Activated CD4-positive, alpha-beta T cell treated with anti-CD3 and anti-CD28 coated beads, Interleukin-2, amount 50 U/mL, for 1 hour (primary cell): ENCODE data around the gene SDF4.
"Not testable (repeated sequence)": the region's sequence is repeated elsewhere in the genome, so short reads cannot be mapped to it uniquely, and the experiment has no call there.

Source experiments
- DNase-seq: peaks from one replicate; pipeline ENCODE4 v3.0.0-alpha.2; 2020

The SDF4 gene

GRCh38 chr1:1196431-1197187 is 35.2 kb downstream of the SDF4 start:
- DNase-seq = peak; percentile 0

GRCh38 chr1:1195726-1196125 is 36.1 kb downstream of the SDF4 start:
- not testable (repeated sequence) for DNase-seq

DNA sequence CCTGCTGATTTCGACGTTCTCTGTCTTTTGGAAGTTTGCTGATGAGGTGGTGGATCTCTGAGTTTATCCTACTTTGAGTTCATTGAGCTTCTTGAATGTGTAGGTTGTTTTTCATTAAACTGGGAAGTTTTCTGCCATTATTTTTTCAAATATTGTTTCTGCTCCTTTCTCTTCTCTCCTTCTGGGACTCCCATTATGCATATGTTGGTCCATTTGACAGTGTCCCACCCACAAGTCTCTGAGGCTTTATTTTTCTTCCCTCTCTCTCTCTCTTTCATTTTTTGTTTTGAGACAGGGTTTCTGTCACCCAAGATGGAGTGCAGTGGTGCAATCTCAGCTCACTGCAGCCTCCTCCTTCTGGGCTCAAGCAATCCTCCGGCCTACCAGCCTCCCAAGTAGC is 37.1 kb downstream of the SDF4 start:
- no peak for DNase-seq

- DNase-seq = no peak
Measured at GRCh38 chr1:1191734-1192133, 40.1 kb downstream of the SDF4 start.

DNA sequence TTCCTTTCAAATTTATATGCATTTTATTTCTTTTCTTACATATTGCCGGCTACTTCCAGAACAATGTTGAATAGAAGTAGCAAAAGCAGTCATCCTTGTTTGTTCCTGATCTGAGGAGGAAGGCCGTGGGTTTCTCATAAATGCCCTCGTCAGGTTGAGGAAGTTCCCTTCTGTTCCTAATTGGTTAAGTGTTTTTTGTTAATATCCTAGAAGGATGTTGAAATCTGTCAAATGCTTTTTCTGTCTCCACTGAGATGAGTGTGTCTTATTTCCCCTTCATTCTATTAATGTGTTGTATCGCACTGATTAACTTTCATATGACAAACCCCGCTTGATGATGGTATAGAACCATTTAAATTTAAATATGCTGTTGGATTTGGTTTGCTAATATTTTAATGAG is 42.7 kb downstream of the SDF4 start:
- no peak for DNase-seq

DNA sequence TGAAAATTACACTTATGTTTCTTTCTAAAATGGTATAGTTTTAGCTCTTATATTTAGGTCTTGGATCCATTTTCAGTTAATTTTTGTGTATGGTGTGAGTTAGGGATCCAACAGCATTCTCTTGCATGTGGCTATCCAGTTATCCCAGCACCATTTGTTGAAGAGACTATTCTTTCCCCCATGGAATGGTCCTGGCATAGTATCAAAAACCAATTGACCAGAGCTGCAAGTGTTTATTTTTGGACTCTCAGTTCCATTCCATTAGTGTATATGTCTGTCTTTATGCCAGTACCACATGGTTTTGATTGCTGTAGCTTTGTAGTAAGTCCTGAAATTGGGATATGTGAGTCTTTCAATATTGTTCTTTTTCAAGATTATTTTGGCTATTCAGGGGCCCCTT is 43.9 kb downstream of the SDF4 start:
- no peak for DNase-seq

- DNase-seq = no peak
Measured at GRCh38 chr1:1185101-1185765, 46.6 kb downstream of the SDF4 start.

- no peak for DNase-seq
Measured at GRCh38 chr1:1183833-1184775, 47.7 kb downstream of the SDF4 start.

GRCh38 chr1:1183221-1183747 is 48.5 kb downstream of the SDF4 start:
- no peak for DNase-seq

GRCh38 chr1:1182491-1183220 is 49.1 kb downstream of the SDF4 start:
- DNase-seq = no peak

DNA sequence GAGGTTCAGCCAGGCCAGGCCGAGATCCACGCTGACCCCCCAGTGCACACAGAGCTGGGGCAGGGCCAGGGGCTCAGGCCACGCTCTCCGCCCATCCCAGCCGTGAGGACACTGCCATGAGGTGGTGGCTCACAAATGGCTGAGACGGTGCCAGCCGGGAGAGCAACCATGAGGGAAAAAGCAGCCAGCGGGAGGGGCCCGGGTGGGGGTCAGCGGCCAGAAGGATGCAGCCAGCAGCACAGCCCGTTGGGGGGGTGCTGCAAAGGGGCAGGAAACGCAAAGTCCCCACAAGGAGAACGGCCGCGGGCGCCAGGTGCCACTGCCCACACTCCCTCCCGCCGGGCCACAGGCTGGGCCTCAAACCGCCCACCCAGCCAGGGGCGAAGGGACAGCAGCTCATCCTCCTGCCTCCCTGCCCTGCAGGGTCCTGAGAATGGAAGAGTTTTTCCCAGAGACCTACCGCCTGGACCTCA is 49.8 kb downstream of the SDF4 start:
- DNase-seq = no peak

- DNase-seq = no peak
Measured at GRCh38 chr1:1181129-1181937, 50.5 kb downstream of the SDF4 start.

DNA sequence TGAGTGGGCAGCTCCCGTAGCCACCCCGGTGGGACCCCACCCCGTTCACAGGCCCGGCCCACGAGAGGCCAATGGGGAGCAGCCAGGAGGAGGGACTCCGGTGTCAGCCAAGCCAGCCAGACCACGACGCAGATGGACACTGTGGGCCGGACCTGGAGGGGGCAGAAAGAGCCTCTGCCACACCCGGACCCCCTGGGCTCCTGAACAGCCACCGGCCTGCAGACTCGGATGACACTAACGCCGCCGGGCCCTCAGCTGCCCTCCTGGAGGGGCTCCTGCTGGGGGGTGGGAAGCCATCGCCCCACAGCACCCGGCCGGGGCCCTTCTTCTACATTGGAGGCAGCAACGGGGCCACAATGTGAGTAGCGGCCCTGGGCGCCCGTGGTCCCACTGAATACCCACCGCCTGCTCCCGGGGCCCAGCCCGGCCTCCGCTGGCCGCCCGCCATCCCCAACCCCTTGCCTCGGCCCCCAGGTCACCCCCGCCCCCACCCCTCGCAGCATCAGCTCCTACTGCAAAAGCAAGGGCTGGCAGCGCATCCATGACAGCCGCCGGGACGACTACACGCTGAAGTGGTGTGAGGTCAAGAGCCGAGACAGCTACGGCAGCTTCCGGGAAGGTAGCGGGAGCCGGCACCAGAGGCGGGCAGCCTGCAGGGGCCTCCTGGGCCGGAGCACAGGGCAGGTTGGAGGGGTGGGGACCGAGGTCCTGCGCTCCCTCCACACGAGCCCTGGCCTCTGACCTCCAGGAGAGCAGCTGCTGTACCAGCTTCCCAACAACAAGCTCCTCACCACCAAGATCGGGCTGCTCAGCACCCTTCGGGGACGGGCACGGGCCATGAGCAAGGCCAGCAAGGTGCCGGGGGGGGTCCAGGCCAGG is 51.6 kb downstream of the SDF4 start:
- no peak for DNase-seq

- DNase-seq = no peak
Measured at GRCh38 chr1:1179346-1179982, 52.3 kb downstream of the SDF4 start.

DNA sequence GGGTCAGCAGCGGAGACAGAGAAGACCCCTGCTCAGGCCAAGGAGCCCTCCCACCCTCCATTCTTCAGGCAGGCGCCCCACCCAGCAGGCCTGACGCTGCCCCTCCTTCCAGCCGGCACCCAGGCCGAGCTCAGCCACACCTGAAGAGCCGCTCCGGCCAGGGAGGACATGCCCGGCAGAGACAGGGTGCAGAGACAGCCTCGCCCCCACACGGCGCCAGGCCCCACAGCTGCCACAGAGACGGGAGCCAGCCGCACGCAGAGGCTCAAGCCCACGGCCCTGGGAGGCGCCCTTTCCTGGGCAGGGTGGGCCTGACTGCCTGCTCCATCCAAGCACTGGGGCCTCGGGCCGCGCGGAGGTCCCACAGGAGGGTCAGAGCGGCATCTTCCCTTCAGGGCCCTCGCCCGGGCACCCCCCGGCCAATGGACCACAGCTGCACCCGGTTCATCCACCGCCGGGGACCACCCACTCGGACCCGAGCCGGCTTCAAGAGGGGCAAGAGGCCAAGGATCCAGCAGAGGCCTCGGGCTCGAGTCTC is 52.9 kb downstream of the SDF4 start:
- DNase-seq = no peak

GRCh38 chr1:1177452-1178206 is 54.2 kb downstream of the SDF4 start:
- no peak for DNase-seq

DNA sequence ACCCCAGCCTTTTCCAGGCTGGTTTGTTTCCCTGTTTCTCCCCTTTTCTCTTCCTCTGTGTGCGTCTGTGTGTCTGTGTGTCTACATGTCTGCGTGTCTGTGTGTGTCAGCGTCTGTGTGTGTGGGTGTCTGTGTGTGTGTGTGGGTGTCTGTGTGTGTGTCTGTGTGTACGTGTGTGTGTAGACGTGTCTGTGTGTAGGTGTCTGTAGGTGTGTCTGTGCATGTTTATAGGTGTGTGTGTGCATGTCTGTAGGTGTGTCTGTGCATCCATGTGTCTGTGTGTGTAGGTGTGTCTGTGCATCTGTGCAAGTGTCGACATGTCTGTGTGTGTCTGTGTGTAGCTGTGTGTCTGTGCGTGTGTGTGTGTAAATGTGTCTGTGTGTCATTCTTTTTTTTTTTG is 54.9 kb downstream of the SDF4 start:
- no peak for DNase-seq

DNA sequence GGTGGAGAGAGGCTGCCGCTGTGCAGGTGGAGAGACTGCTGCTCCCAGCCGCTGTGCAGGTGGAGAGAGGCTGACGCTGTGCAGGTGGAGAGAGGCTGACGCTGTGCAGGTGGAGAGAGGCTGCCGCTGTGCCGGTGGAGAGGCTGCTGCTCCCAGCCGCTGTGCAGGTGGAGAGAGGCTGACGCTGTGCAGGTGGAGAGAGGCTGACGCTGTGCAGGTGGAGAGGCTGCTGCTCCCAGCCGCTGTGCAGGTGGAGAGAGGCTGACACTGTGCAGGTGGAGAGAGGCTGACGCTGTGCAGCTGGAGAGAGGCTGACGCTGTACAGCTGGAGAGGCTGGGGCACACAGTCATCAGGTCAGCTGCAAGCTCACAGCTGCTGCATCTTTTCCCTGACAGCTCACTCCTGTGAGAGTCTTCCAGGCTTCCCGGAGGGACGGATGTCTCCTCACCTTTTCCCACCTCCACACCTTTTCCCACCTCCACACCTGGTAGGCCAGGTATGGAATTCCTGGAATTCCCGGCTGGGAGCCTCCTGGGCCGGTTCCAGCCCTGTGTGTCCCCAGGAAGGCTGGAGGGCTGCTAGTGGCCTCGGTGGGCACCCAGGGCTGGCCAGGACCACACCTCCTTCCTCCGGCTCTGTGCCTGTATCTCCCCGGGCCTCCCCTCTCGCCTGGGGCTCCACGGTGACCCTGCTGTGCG is 55.6 kb downstream of the SDF4 start:
- not testable (repeated sequence) for DNase-seq
